Mucosa of rectum (tissue), 2 donors: ENCODE data around the gene RFPL3.

Source experiments
- H3K27ac ChIP-seq, 2 donors: one replicate each; pipeline ENCODE4 v1.7.0; 2013; ENCODE audit warnings: inconsistent platforms in 2 of 2, low read depth in 2 of 2, low read length in 2 of 2
- H3K27me3 ChIP-seq, 2 donors: one replicate each; pipeline ENCODE4 v1.7.0; 2013; ENCODE audit warnings: low read length in 2 of 2; ENCODE audit not compliant: control insufficient read depth in 2 of 2, insufficient read depth in 2 of 2
- H3K36me3 ChIP-seq, 2 donors: one replicate each; pipeline ENCODE4 v1.7.0; 2013; ENCODE audit warnings: low read length in 2 of 2; ENCODE audit not compliant: control insufficient read depth in 2 of 2, insufficient read depth in 2 of 2
- H3K4me1 ChIP-seq, 2 donors: one replicate each; pipeline ENCODE4 v1.7.0; 2013; ENCODE audit warnings: low read length in 2 of 2, mild to moderate bottlenecking in 1 of 2; ENCODE audit not compliant: control insufficient read depth in 2 of 2, insufficient read depth in 2 of 2
- H3K4me3 ChIP-seq, 2 donors: one replicate each; pipeline ENCODE4 v1.7.0; 2013; ENCODE audit warnings: low read length in 2 of 2
- H3K9ac ChIP-seq, 2 donors: one replicate each; pipeline ENCODE4 v1.7.0; 2013; ENCODE audit warnings: low read length in 2 of 2, low read depth in 1 of 2, mild to moderate bottlenecking in 1 of 2
- H3K9me3 ChIP-seq, 2 donors: one replicate each; pipeline ENCODE4 v1.7.0; 2013; ENCODE audit warnings: low read length in 2 of 2; ENCODE audit not compliant: control insufficient read depth in 2 of 2
- donor health status: healthy.
- donor health status: Normal muscosa, but diverticular disease.

RFPL3 gene

DNA sequence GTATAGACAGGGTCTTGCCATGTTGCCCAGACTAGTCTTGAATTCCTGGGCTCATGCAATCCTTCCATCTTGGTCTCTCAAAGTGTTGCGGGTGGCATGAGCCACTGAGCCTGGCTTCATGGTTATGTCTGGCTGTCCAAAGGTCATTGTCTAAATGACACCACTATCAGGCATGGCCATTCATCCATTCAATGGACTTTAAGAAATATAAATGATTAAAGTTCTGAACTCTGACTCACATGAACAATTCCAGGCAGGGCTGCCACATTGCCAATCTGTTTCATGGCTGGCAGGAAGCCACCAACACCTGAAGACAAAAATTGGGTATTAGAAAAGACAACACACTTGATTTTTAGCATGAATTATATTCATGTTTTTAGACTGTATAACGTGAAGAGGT, 50.3 kb downstream of the RFPL3 start:
- Histone ChIP-seq H3K9me3 (no peaks in the 10 kb centered on the region), H3K9ac (no peak overlapping the region), H3K4me1 (peaks cover 16 to 18% of the 10 kb centered on the region in 2 donors), H3K27me3 (no peaks in the 10 kb centered on the region), H3K4me3 (no peak overlapping the region), H3K27ac (peak overlapping the region in 1 of 2 donors; percentile 1), H3K36me3 (peaks cover 39 to 52% of the 10 kb centered on the region in 2 donors)

DNA sequence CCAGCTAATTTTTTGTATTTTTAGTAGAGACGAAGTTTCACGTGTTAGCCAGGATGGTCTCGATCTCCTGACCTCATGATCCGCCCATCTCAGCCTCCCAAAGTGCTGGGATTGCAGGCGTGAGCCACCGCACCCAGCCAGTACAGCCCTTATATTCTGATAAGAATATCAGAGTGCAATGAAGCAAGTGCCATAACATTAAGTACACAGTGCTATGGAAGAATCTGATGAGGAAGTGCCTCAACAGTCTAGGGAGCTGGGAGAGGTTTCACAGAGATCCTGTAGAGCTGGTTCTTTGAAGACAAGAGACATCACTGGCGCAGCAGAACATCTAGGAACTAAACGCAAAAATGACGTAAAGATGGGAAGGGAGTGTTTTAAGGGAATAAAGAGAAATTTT, 52.3 kb downstream of the RFPL3 start:
- no peaks in the 10 kb centered on the region for H3K27me3 ChIP-seq
- peak overlapping the region; percentile 49 to 94 for H3K4me3 ChIP-seq
- H3K9me3 ChIP-seq, result no peaks in the 10 kb centered on the region
- peaks cover 16 to 18% of the 10 kb centered on the region in 2 donors for H3K4me1 ChIP-seq
- peaks cover 33 to 38% of the 10 kb centered on the region in 2 donors for H3K36me3 ChIP-seq
- H3K9ac ChIP-seq, result peak overlapping the region in 1 of 2 donors; percentile 93
- peak overlapping the region; percentile 85 to 86 for H3K27ac ChIP-seq

DNA sequence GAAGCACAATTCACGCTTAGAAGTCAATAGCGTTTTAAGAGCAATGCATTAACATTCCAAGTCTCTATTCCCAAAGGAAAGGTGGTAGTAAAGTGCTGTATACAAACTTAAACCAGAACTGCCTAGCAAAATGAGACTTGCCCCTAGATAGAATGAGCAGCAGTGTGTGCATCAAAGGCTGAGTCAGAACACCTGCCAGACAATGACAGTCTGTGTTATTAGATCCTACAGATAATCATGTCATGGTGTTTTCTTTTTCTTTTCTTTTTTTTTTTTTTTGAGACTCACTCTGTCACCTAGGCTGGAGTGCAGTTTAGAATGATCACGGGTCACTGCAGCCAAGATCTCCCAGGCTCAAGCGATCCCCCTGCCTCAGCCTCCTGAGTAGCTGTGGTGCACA, 52.8 kb downstream of the RFPL3 start:
- H3K9me3 ChIP-seq, result no peaks in the 10 kb centered on the region
- H3K27me3 ChIP-seq, result no peaks in the 10 kb centered on the region
- peaks cover 28 to 33% of the 10 kb centered on the region in 2 donors for H3K36me3 ChIP-seq
- peak overlapping the region; percentile 85 to 86 for H3K27ac ChIP-seq
- H3K4me1 ChIP-seq, result peaks cover 16 to 18% of the 10 kb centered on the region in 2 donors
- H3K9ac ChIP-seq, result peak overlapping the region; percentile 1 to 93
- H3K4me3 ChIP-seq, result peak overlapping the region; percentile 49 to 94
